Activated B cell treated with CpG ODN at 0.5 μM for 24 hours (primary cell): Measurements from ENCODE around the gene TLE3. TPM values are rescaled to one million over a fixed set of nuclear protein-coding genes. Genes with fewer than 3 reads are reported as not detected.

Experiments
- ATAC-seq: fragments of 200-7000 bp; cut with Tn5 transposase; one replicate; pipeline ENCODE4 v1.10.0; 2021; ENCODE audit warnings: low read depth, mild to moderate bottlenecking, moderate library complexity
- CTCF ChIA-PET: fragments of 350-600 bp; sonication (Branson Sonifier 250); formaldehyde crosslinking; loops from one replicate; lab custom pipeline; 2021; ENCODE audit warnings: antibody characterized with exemption; lab: Charles Lee
- POLR2A ChIA-PET: fragments of 350-600 bp; sonication (Branson Sonifier 250); formaldehyde crosslinking; loops from one replicate; lab custom pipeline; 2021; ENCODE audit warnings: antibody characterized with exemption; lab: Charles Lee
- DNase-seq: peaks from one replicate; pipeline ENCODE4 v3.0.0; 2022
- H3K27ac Mint-ChIP-seq: one replicate; pipeline ENCODE4 v1.8.0; 2020; ENCODE audit warnings: mixed read lengths
- H3K27me3 Mint-ChIP-seq: one replicate; pipeline ENCODE4 v1.8.0; 2021; ENCODE audit warnings: mixed read lengths
- H3K36me3 Mint-ChIP-seq: one replicate; pipeline ENCODE4 v1.8.0; 2021; ENCODE audit warnings: low read depth, mixed read lengths
- H3K4me1 Mint-ChIP-seq: one replicate; pipeline ENCODE4 v1.8.0; 2021; ENCODE audit warnings: mixed read lengths
- H3K4me3 Mint-ChIP-seq: one replicate; pipeline ENCODE4 v1.8.0; 2020; ENCODE audit warnings: mild to moderate bottlenecking, mixed read lengths
- H3K9me3 Mint-ChIP-seq: one replicate; pipeline ENCODE4 v1.8.0; 2020; ENCODE audit warnings: mixed read lengths
- CTCF ChIP-seq: fragments of 200-600 bp; IDR thresholded peaks from one replicate; pipeline ENCODE4 v1.8.0; 2022; ENCODE audit warnings: antibody characterized with exemption, mild to moderate bottlenecking
- intact Hi-C: fragments of 100-400 bp; cut with micrococcal nuclease; formaldehyde crosslinking; loops from one replicate; pipeline ENCODE4 v1.15.1; 2024
- total RNA-seq: library from RNA; stranded (reverse); gene quantifications from 2 replicates; pipeline ENCODE4 v1.2.3, GENCODE V29; 2022

TLE3 gene
- total RNA-seq, 1 donor from 2014 or later = 110 TPM

DNA sequence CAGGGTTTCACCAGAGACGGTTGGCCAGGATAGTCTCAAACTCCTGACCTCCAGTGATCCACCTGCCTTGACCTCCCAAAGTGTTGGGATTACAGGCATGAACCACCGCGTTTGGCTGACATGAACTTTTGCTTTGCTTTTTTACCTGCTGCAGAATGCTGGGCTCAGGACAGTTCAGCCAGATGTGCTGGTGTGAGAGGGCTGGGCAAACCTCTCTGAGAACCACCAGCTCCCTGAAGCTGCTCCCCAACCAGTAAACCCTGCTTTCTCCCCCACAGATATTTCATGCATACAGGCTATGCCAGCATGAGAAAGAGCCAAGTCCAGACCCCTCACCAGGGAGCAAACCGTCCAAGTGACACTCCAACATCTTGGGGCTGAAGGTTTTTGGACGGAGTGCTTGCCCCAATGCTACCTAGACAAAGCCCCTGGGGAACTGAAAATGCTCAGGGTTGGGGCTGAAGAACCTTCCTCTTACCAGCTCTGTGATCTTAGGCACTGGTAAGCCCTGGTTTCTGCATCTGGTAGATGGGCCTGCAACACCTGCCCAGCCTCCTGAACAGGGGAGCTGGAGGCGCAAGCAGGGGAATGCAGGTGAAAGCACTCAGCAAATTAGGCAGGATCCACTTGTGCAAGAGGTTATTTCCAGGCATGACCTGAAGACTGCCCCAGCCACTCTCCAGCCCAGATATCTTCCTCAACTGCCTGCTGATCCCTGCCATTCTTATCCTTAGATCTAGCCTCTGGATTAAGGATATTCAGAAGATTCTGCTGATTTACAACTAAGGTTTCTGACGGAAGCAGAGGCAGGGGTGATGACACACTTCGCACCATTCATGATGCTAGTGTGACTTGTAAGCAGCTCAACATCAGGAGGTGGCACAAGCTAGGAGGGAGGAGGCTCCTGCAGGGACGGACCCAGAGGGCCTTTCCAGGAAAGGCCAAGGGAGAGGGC lies 78.8 kb downstream of the TLE3 start:
- no peak for TF ChIP-seq CTCF
- H3K9me3 Mint-ChIP-seq = no peaks in the 10 kb centered on the region
- intact Hi-C loops = no loop called here
- H3K4me3 Mint-ChIP-seq = peak overlapping the region; percentile 57
- peak overlapping the region; percentile 46 for H3K27ac Mint-ChIP-seq
- ChIA-PET POLR2A (interaction anchor here (0.7 to 2.5 kb wide), 5 partner anchors 10 to 77 kb away, joined by 3 to 13 read pairs (median 4); no protein-coding TSS in a partner anchor), CTCF (no interaction called here)
- no peaks in the 10 kb centered on the region for H3K27me3 Mint-ChIP-seq
- peaks cover 76% of the 10 kb centered on the region for H3K4me1 Mint-ChIP-seq
- ATAC-seq (no peak), DNase-seq (no peak)
- no peaks in the 10 kb centered on the region for H3K36me3 Mint-ChIP-seq

- intact Hi-C loops = no loop called here
- peak overlapping the region; percentile 54 for H3K27ac Mint-ChIP-seq
- H3K4me3 Mint-ChIP-seq = no peak overlapping the region
- TF ChIP-seq CTCF = no peak
- DNase-seq = no peak
- no peaks in the 10 kb centered on the region for H3K36me3 Mint-ChIP-seq
- peaks cover 75% of the 10 kb centered on the region for H3K4me1 Mint-ChIP-seq
- POLR2A ChIA-PET = interaction anchor here (1.7 to 2.5 kb wide), 3 partner anchors 18 to 78 kb away, joined by 5 to 13 read pairs (median 6); no protein-coding TSS in a partner anchor
- CTCF ChIA-PET = no interaction called here
- no peak for ATAC-seq
- H3K27me3 Mint-ChIP-seq = no peaks in the 10 kb centered on the region
- no peaks in the 10 kb centered on the region for H3K9me3 Mint-ChIP-seq
Measured at GRCh38 chr15:70017801-70018200, 79.9 kb downstream of the TLE3 start.

DNA sequence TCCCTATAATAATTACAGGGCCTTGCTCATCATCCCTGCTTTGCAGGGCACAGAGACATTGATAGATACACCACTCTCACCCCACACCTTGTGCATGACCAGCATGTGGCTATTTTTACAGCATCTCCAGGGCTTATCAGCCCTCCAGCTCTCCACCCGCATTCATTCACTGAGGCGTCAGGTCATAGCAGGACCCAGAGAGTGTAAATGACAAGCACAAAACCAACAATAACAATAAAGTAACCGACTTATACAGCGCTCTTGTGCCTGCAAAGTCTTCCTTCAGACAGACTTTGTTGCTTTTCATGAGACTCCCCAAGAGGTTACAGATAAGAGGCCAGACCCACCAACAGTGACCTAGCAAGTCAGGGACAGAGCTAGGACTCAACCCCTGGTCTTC lies 80.7 kb downstream of the TLE3 start:
- no peak for TF ChIP-seq CTCF
- H3K4me3 Mint-ChIP-seq = peak overlapping the region; percentile 48
- peaks cover 75% of the 10 kb centered on the region for H3K4me1 Mint-ChIP-seq
- DNase-seq = no peak
- peak overlapping the region; percentile 81 for H3K27ac Mint-ChIP-seq
- no peaks in the 10 kb centered on the region for H3K27me3 Mint-ChIP-seq
- CTCF ChIA-PET = interaction anchor here (1.1 kb wide), 1 partner anchor 38 kb away, joined by 4 read pairs; no protein-coding TSS in a partner anchor
- H3K36me3 Mint-ChIP-seq = no peaks in the 10 kb centered on the region
- POLR2A ChIA-PET = interaction anchor here (1.0 to 1.9 kb wide), 3 partner anchors 11 to 80 kb away, joined by 3 to 6 read pairs (median 3); partner anchors contain the start of gene TLE3
- H3K9me3 Mint-ChIP-seq = no peaks in the 10 kb centered on the region
- ATAC-seq = no peak
- intact Hi-C loops = no loop called here

- Mint-ChIP-seq H3K27ac (peak overlapping the region; percentile 81), H3K9me3 (no peaks in the 10 kb centered on the region), H3K4me1 (peaks cover 79% of the 10 kb centered on the region), H3K36me3 (no peaks in the 10 kb centered on the region), H3K4me3 (peak overlapping the region; percentile 48), H3K27me3 (no peaks in the 10 kb centered on the region)
- intact Hi-C loops = loop anchor here (1.0 kb wide), 1 partner anchor 19 kb away; no protein-coding TSS in a partner anchor
- POLR2A ChIA-PET = interaction anchor here (1.0 to 1.9 kb wide), 3 partner anchors 12 to 81 kb away, joined by 3 to 6 read pairs (median 3); partner anchors contain the start of gene TLE3
- no peak for DNase-seq
- ATAC-seq = peak; percentile 20
- CTCF ChIA-PET = interaction anchor here (1.1 kb wide), 1 partner anchor 37 kb away, joined by 4 read pairs; no protein-coding TSS in a partner anchor
- no peak for TF ChIP-seq CTCF
Measured at GRCh38 chr15:70016511-70016994, 81.2 kb downstream of the TLE3 start.
